NCI-H2029 (cell line): ENCODE results near the gene SLC16A6.
"Not testable (repeated sequence)": the region's sequence is repeated elsewhere in the genome, so short reads cannot be mapped to it uniquely, and the experiment has no call there.

Source experiments
- DNase-seq: peaks from one replicate; lab custom pipeline; 2025; lab: John Stamatoyannopoulos, UW

SLC16A6 gene

DNA sequence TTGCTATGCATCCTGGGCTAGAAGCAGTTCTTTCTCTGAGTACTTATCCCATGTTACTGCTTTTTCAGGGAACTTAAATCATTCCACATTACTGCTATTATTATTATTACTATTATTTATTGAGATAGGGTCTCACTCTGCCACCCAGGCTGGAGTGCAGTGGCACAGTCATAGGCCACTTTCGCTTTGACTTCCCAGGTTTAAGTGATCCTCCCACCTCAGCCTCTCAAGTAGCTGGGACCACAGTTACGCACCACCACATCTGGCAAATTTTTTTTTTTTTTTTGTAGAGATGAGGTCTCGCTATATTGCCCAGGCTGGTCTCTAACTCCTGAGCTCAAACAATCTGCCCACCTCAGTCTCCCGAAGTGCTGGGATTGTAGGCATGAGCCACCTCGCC is 71.5 kb downstream of the SLC16A6 start:
- not testable (repeated sequence) for DNase-seq
